ENCODE measurements around the gene BATF3.

DNA sequence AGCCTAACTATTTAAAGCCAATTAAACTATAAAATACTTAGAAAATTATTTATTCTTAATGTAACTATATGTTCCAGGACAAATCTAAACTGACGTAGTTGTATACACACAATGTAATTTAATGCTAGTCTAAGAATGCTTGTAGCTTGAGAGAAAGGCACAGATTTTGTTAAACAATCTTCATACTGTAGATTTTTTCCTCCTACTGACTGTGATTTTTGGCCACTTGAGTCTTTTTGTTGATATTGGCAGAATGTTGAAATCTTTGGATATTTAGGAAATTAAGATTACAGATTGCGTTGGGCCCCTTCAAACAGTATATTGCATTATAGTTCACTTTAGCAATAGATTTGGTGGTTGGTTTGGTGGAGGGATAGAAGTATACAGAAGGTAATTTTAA lies 50.6 kb downstream of the BATF3 start:
- TF ChIP-seq POLR2A (IDR thresholded peaks at IDR 0.05; ENCODE audit: low read depth, low read length): no peak
- TF ChIP-seq, protein P1, sequence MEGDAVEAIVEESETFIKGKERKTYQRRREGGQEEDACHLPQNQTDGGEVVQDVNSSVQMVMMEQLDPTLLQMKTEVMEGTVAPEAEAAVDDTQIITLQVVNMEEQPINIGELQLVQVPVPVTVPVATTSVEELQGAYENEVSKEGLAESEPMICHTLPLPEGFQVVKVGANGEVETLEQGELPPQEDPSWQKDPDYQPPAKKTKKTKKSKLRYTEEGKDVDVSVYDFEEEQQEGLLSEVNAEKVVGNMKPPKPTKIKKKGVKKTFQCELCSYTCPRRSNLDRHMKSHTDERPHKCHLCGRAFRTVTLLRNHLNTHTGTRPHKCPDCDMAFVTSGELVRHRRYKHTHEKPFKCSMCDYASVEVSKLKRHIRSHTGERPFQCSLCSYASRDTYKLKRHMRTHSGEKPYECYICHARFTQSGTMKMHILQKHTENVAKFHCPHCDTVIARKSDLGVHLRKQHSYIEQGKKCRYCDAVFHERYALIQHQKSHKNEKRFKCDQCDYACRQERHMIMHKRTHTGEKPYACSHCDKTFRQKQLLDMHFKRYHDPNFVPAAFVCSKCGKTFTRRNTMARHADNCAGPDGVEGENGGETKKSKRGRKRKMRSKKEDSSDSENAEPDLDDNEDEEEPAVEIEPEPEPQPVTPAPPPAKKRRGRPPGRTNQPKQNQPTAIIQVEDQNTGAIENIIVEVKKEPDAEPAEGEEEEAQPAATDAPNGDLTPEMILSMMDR (conservative IDR thresholded peaks at IDR 0.05; ENCODE audit: low read depth, low read length): no peak
- TF ChIP-seq CHD1 (IDR thresholded peaks at IDR 0.05; ENCODE audit: low read depth, low read length): no peak
- no peak for TF ChIP-seq NFE2L2 (IDR thresholded peaks at IDR 0.05; ENCODE audit: low read depth, low read length)

Measured in IMR-90 (cell line).